ENCODE data around the gene CACNG7. TPM values are rescaled to one million over a fixed set of nuclear protein-coding genes. Genes with fewer than 3 reads are reported as not detected.

The CACNG7 gene
- total and polyA plus RNA-seq, 3 experiments from 2014 or later: not detected

DNA sequence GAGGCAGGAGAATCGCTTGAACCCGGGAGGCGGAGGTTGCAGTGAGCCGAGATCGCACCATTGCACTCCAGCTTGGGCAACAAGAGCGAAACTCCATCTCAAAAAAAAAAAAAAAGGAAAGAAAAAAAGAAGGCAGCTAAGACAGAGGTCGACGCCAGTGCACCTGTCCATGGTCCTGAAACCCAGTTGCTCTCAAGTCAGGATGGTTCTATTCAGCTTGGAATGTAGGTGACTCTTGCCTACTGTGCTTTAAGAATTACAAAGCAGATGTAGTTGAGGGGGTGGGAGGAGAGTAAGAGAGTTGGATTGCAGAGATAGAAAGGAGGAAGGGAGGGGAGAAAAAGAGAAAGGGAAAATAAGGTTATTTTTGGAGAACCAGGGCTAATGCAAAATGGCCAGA lies 18.7 kb downstream of the CACNG7 start:
- ChIA-PET POLR2A (interaction anchor here (0.5 kb wide), 1 partner anchor 147 kb away, joined by 3 read pairs; no protein-coding TSS in a partner anchor), CTCF (no interaction called here)
- H3K36me3 ChIP-seq (ENCODE audit: insufficient read depth, low read length): no peaks in the 10 kb centered on the region
- H3K9me3 Mint-ChIP-seq: peaks cover 0 to 5% (median 2%) of the 10 kb centered on the region in 5 donors
- no peak overlapping the region for H3K27ac ChIP-seq (ENCODE audit: low read depth, low read length)
- no peaks in the 10 kb centered on the region for H3K4me1 Mint-ChIP-seq
- DNase-seq: peak in 1 of 5 donors; percentile 11
- H3K4me3 ChIP-seq (ENCODE audit: low read length): no peak overlapping the region
- H3K4me1 ChIP-seq (ENCODE audit: insufficient read depth, low read length): no peaks in the 10 kb centered on the region
- peaks cover 0 to 1% (median 0%) of the 10 kb centered on the region in 3 donors for H3K36me3 Mint-ChIP-seq
- no peak overlapping the region for H3K27ac Mint-ChIP-seq
- H3K27me3 Mint-ChIP-seq: peaks cover 3 to 6% of the 10 kb centered on the region in 2 donors
- no peaks in the 10 kb centered on the region for H3K9me3 ChIP-seq (ENCODE audit: low read length)
- H3K4me3 Mint-ChIP-seq: no peak overlapping the region
- no peaks in the 10 kb centered on the region for H3K27me3 ChIP-seq (ENCODE audit: insufficient read depth, low read length, poor library complexity, severe bottlenecking)

- Mint-ChIP-seq H3K4me3 (no peak overlapping the region), H3K27me3 (peaks cover 27 to 33% of the 10 kb centered on the region in 2 donors), H3K27ac (no peak overlapping the region), H3K9me3 (peaks cover 0 to 4% (median 0%) of the 10 kb centered on the region in 5 donors), H3K4me1 (no peaks in the 10 kb centered on the region), H3K36me3 (no peaks in the 10 kb centered on the region)
- no peaks in the 10 kb centered on the region for H3K4me1 ChIP-seq (ENCODE audit: insufficient read depth, low read length)
- CTCF ChIA-PET: no interaction called here
- no peak overlapping the region for H3K27ac ChIP-seq (ENCODE audit: low read depth, low read length)
- no peaks in the 10 kb centered on the region for H3K36me3 ChIP-seq (ENCODE audit: insufficient read depth, low read length)
- H3K27me3 ChIP-seq (ENCODE audit: insufficient read depth, low read length, poor library complexity, severe bottlenecking): no peaks in the 10 kb centered on the region
- POLR2A ChIA-PET: no interaction called here
- no peak for DNase-seq
- H3K9me3 ChIP-seq (ENCODE audit: low read length): no peaks in the 10 kb centered on the region
- no peak overlapping the region for H3K4me3 ChIP-seq (ENCODE audit: low read length)
Measured at GRCh38 chr19:53936029-53936428, 27.0 kb downstream of the CACNG7 start.

GRCh38 chr19:53942001-53942786 lies 33.1 kb downstream of the CACNG7 start:
- H3K27ac ChIP-seq (ENCODE audit: low read depth, low read length): no peak overlapping the region
- DNase-seq: no peak
- peaks cover 37 to 76% of the 10 kb centered on the region in 2 donors for H3K27me3 Mint-ChIP-seq
- no peaks in the 10 kb centered on the region for H3K36me3 ChIP-seq (ENCODE audit: insufficient read depth, low read length)
- H3K36me3 Mint-ChIP-seq: no peaks in the 10 kb centered on the region
- peaks cover 0 to 7% (median 0%) of the 10 kb centered on the region in 5 donors for H3K9me3 Mint-ChIP-seq
- no peak overlapping the region for H3K4me3 Mint-ChIP-seq
- CTCF ChIA-PET: no interaction called here
- no peaks in the 10 kb centered on the region for H3K9me3 ChIP-seq (ENCODE audit: low read length)
- H3K27ac Mint-ChIP-seq: no peak overlapping the region
- H3K4me1 ChIP-seq (ENCODE audit: insufficient read depth, low read length): no peaks in the 10 kb centered on the region
- no peaks in the 10 kb centered on the region for H3K4me1 Mint-ChIP-seq
- H3K4me3 ChIP-seq (ENCODE audit: low read length): no peak overlapping the region
- POLR2A ChIA-PET: no interaction called here
- H3K27me3 ChIP-seq (ENCODE audit: insufficient read depth, low read length, poor library complexity, severe bottlenecking): no peaks in the 10 kb centered on the region

DNA sequence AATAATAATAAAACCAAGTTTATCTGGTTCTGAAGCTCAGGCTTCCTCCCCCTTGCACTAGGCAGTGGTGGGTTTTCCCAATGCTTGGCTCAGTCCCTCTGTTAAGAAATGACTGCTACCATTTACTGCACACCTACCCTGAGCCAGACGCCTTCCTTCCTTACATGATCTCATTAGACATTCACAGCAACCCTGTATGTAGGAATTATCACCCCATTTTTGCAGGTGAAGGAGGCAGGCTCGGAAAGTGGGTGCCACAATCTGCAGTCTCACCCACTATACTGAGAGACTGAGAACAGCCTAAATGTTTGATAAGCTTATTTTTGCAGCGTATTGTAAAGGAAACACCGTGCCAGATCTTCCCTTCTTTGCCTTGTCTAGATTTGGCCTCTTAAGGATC lies 35.3 kb downstream of the CACNG7 start:
- Histone ChIP-seq H3K27ac (ENCODE audit: low read depth, low read length) (no peak overlapping the region), H3K27me3 (ENCODE audit: insufficient read depth, low read length, poor library complexity, severe bottlenecking) (no peaks in the 10 kb centered on the region), H3K4me3 (ENCODE audit: low read length) (no peak overlapping the region), H3K9me3 (ENCODE audit: low read length) (no peaks in the 10 kb centered on the region), H3K36me3 (ENCODE audit: insufficient read depth, low read length) (no peaks in the 10 kb centered on the region), H3K4me1 (ENCODE audit: insufficient read depth, low read length) (no peaks in the 10 kb centered on the region)
- no peak overlapping the region for H3K27ac Mint-ChIP-seq
- peaks cover 31 to 67% of the 10 kb centered on the region in 2 donors for H3K27me3 Mint-ChIP-seq
- DNase-seq: no peak
- no peaks in the 10 kb centered on the region for H3K36me3 Mint-ChIP-seq
- POLR2A ChIA-PET: no interaction called here
- peaks cover 0 to 7% (median 2%) of the 10 kb centered on the region in 5 donors for H3K9me3 Mint-ChIP-seq
- H3K4me1 Mint-ChIP-seq: no peaks in the 10 kb centered on the region
- CTCF ChIA-PET: no interaction called here
- H3K4me3 Mint-ChIP-seq: no peak overlapping the region

GRCh38 chr19:53944933-53945332 lies 35.9 kb downstream of the CACNG7 start:
- Histone ChIP-seq H3K27me3 (ENCODE audit: insufficient read depth, low read length, poor library complexity, severe bottlenecking) (no peaks in the 10 kb centered on the region), H3K4me3 (ENCODE audit: low read length) (no peak overlapping the region), H3K4me1 (ENCODE audit: insufficient read depth, low read length) (no peaks in the 10 kb centered on the region), H3K9me3 (ENCODE audit: low read length) (no peaks in the 10 kb centered on the region), H3K36me3 (ENCODE audit: insufficient read depth, low read length) (no peaks in the 10 kb centered on the region), H3K27ac (ENCODE audit: low read depth, low read length) (no peak overlapping the region)
- H3K9me3 Mint-ChIP-seq: peaks cover 0 to 7% (median 2%) of the 10 kb centered on the region in 5 donors
- no peak overlapping the region for H3K4me3 Mint-ChIP-seq
- H3K36me3 Mint-ChIP-seq: no peaks in the 10 kb centered on the region
- ChIA-PET POLR2A (no interaction called here), CTCF (no interaction called here)
- peaks cover 27 to 62% of the 10 kb centered on the region in 2 donors for H3K27me3 Mint-ChIP-seq
- no peaks in the 10 kb centered on the region for H3K4me1 Mint-ChIP-seq
- peak overlapping the region in 1 of 8 donors; percentile 46 for H3K27ac Mint-ChIP-seq
- DNase-seq: no peak

DNA sequence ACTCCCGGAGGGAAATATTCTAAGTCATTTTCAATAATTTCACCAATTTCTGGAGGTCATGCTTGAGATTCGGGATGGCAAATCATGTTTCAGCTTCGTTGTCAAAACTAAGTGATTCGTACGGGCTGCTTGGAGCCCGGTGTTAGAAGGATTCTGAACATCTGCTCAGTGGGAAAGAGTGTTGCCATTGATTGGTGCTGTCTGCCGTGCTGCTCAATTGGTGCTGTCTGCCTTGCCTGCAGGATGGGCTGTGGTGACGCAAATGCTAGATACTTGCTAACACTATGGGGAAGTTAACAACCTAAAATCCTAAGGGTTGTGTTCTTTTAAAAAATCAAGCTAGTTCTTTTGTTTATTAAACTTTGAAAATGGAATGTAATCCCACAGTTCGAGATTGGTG lies 36.4 kb downstream of the CACNG7 start:
- peaks cover 25 to 57% of the 10 kb centered on the region in 2 donors for H3K27me3 Mint-ChIP-seq
- H3K4me3 Mint-ChIP-seq: no peak overlapping the region
- DNase-seq: no peak
- Histone ChIP-seq H3K4me3 (ENCODE audit: low read length) (no peak overlapping the region), H3K4me1 (ENCODE audit: insufficient read depth, low read length) (no peaks in the 10 kb centered on the region), H3K36me3 (ENCODE audit: insufficient read depth, low read length) (no peaks in the 10 kb centered on the region), H3K27ac (ENCODE audit: low read depth, low read length) (no peak overlapping the region), H3K27me3 (ENCODE audit: insufficient read depth, low read length, poor library complexity, severe bottlenecking) (no peaks in the 10 kb centered on the region), H3K9me3 (ENCODE audit: low read length) (no peaks in the 10 kb centered on the region)
- peak overlapping the region in 1 of 8 donors; percentile 46 for H3K27ac Mint-ChIP-seq
- H3K9me3 Mint-ChIP-seq: peaks cover 0 to 7% (median 2%) of the 10 kb centered on the region in 5 donors
- H3K4me1 Mint-ChIP-seq: no peaks in the 10 kb centered on the region
- H3K36me3 Mint-ChIP-seq: no peaks in the 10 kb centered on the region
- ChIA-PET CTCF (no interaction called here), POLR2A (no interaction called here)

DNA sequence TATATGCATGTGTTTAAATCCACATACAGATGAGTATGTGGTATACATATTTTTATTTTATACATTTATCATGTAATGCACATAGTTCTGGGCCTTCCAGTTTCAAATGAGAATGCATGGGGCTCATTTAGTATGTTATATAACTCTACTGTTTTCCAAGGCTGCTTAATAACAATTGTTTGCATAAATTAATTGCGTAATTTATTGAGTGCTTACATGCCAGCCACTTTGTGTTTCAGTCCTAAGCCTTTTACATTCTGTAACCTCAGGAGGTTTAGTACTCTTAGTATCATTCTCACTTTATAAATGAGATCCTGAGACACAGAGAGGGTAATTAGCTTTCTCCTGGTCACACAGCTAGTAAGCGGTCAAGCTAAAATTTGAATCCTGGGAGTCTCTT lies 36.9 kb downstream of the CACNG7 start:
- no peak for DNase-seq
- no peaks in the 10 kb centered on the region for H3K4me1 Mint-ChIP-seq
- Histone ChIP-seq H3K27ac (ENCODE audit: low read depth, low read length) (no peak overlapping the region), H3K4me1 (ENCODE audit: insufficient read depth, low read length) (no peaks in the 10 kb centered on the region), H3K27me3 (ENCODE audit: insufficient read depth, low read length, poor library complexity, severe bottlenecking) (no peaks in the 10 kb centered on the region), H3K9me3 (ENCODE audit: low read length) (no peaks in the 10 kb centered on the region), H3K4me3 (ENCODE audit: low read length) (no peak overlapping the region), H3K36me3 (ENCODE audit: insufficient read depth, low read length) (no peaks in the 10 kb centered on the region)
- POLR2A ChIA-PET: no interaction called here
- no peak overlapping the region for H3K27ac Mint-ChIP-seq
- H3K27me3 Mint-ChIP-seq: peaks cover 23 to 54% of the 10 kb centered on the region in 2 donors
- peaks cover 0 to 7% (median 2%) of the 10 kb centered on the region in 5 donors for H3K9me3 Mint-ChIP-seq
- CTCF ChIA-PET: no interaction called here
- H3K4me3 Mint-ChIP-seq: no peak overlapping the region
- no peaks in the 10 kb centered on the region for H3K36me3 Mint-ChIP-seq

GRCh38 chr19:53947624-53948023 lies 38.5 kb downstream of the CACNG7 start:
- Mint-ChIP-seq H3K4me1 (no peaks in the 10 kb centered on the region), H3K9me3 (peaks cover 0 to 6% (median 2%) of the 10 kb centered on the region in 5 donors), H3K4me3 (no peak overlapping the region), H3K27me3 (peaks cover 19 to 45% of the 10 kb centered on the region in 2 donors), H3K36me3 (no peaks in the 10 kb centered on the region), H3K27ac (no peak overlapping the region)
- Histone ChIP-seq H3K4me3 (ENCODE audit: low read length) (no peak overlapping the region), H3K4me1 (ENCODE audit: insufficient read depth, low read length) (no peaks in the 10 kb centered on the region), H3K9me3 (ENCODE audit: low read length) (no peaks in the 10 kb centered on the region), H3K27me3 (ENCODE audit: insufficient read depth, low read length, poor library complexity, severe bottlenecking) (no peaks in the 10 kb centered on the region), H3K27ac (ENCODE audit: low read depth, low read length) (no peak overlapping the region), H3K36me3 (ENCODE audit: insufficient read depth, low read length) (no peaks in the 10 kb centered on the region)
- CTCF ChIA-PET: interaction anchor here (0.6 kb wide), 1 partner anchor 108 kb away, joined by 3 read pairs; no protein-coding TSS in a partner anchor
- POLR2A ChIA-PET: no interaction called here
- no peak for DNase-seq

All from CD8-positive, alpha-beta memory T cell (primary cell).